ENCODE results near the gene HEYL. TPM values are rescaled to one million over a fixed set of nuclear protein-coding genes. Genes with fewer than 3 reads are reported as not detected.

Gene HEYL
- total and polyA plus RNA-seq, 9 of the 15 experiments (the other 6 are each of a cell fraction or from before 2014, with no cell fraction given) = 0.13 to 0.89 (median 0.25) TPM

- TF ChIP-seq IRF2 (CRISPR knock-in tag; IDR thresholded peaks at IDR 0.05) (no peak), ZBTB8A (IDR thresholded peaks at IDR 0.05; ENCODE audit: partially characterized antibody) (no peak), NFXL1 (CRISPR knock-in tag; IDR thresholded peaks at IDR 0.05) (no peak), ZNF766 (CRISPR knock-in tag; conservative IDR thresholded peaks at IDR 0.05) (no peak), ATF1 (CRISPR knock-in tag; IDR thresholded peaks at IDR 0.05) (no peak), ATF1 (tag; IDR thresholded peaks at IDR 0.05) (0 out of 2 replicates have a peak, but pooled peaks have one; percentile 19), E4F1 (CRISPR knock-in tag; IDR thresholded peaks at IDR 0.05; ENCODE audit: borderline replicate concordance) (no peak), C11orf30 (IDR thresholded peaks at IDR 0.05; ENCODE audit: low read depth) (no peak), TEAD4 (IDR thresholded peaks at IDR 0.05; ENCODE audit: low read length) (no peak), TEAD4 (CRISPR knock-in tag; IDR thresholded peaks at IDR 0.05; ENCODE audit: borderline replicate concordance) (no peak), NONO (IDR thresholded peaks at IDR 0.05; ENCODE audit: low read depth in 2 of 2, low read length in 1 of 2) (no peak), YBX1 (IDR thresholded peaks at IDR 0.05) (no peak), ZNF778 (CRISPR knock-in tag; IDR thresholded peaks at IDR 0.05) (no peak), CHD1 (IDR thresholded peaks at IDR 0.05; ENCODE audit: low read length) (no peak), ARID3A (IDR thresholded peaks at IDR 0.05; ENCODE audit: borderline replicate concordance, low read depth, low read length) (no peak), SAP30 (IDR thresholded peaks at IDR 0.05; ENCODE audit: borderline replicate concordance, insufficient read depth, low read depth, low read length, poor library complexity, severe bottlenecking) (no peak), ZEB2 (IDR thresholded peaks at IDR 0.05) (no peak), ZNF668 (CRISPR knock-in tag; IDR thresholded peaks at IDR 0.05) (no peak), E2F6 (IDR thresholded peaks at IDR 0.05; ENCODE audit: borderline replicate concordance in 1 of 2, extremely low read depth in 1 of 2, insufficient read depth in 1 of 2, insufficient read length in 1 of 2, low read depth in 1 of 2, low read length in 1 of 2, poor library complexity in 1 of 2, severe bottlenecking in 1 of 2) (peak; percentile 50 to 65), SIRT6 (IDR thresholded peaks at IDR 0.05; ENCODE audit: low read depth, low read length) (no peak), KHSRP (IDR thresholded peaks at IDR 0.05) (no peak), MTA2 (IDR thresholded peaks at IDR 0.05; ENCODE audit: low read depth) (no peak), MECOM (CRISPR knock-in tag; IDR thresholded peaks at IDR 0.05) (0 out of 2 replicates have a peak, but pooled peaks have one; percentile 14)
These were observed 38.2 kb upstream of the HEYL start (continued) for GRCh38 chr1:39677645-39678044.

All from K562 (cell line).